HEK293 (cell line): ENCODE data around the gene GDA.

Experiments
- CTCF ChIP-seq: fragments of 450-650 bp; formaldehyde crosslinking; IDR thresholded peaks from 2 replicates; pipeline ENCODE4 v1.5.1; 2016; ENCODE audit warnings: missing biosample characterization, missing genetic modification characterization
- REPIN1 ChIP-seq: fragments of 450-650 bp; formaldehyde crosslinking; IDR thresholded peaks from 2 replicates; pipeline ENCODE4 v1.5.1; 2017; ENCODE audit warnings: missing biosample characterization, missing genetic modification characterization, low read depth
- SETDB1 ChIP-seq: IDR thresholded peaks from one replicate; pipeline ENCODE4 v1.6.1; 2017; ENCODE audit warnings: mild to moderate bottlenecking, low read length, moderate library complexity, mixed read lengths; ENCODE audit not compliant: insufficient read length
- SP7 ChIP-seq: fragments of 450-650 bp; formaldehyde crosslinking; IDR thresholded peaks from 2 replicates; pipeline ENCODE4 v1.5.1; 2016; ENCODE audit warnings: missing biosample characterization, missing genetic modification characterization
- YY1 ChIP-seq: fragments of 450-650 bp; formaldehyde crosslinking; IDR thresholded peaks from 2 replicates; pipeline ENCODE4 v1.5.1; 2018; ENCODE audit warnings: missing biosample characterization, missing genetic modification characterization
- ZBTB49 ChIP-seq: fragments of 450-650 bp; formaldehyde crosslinking; IDR thresholded peaks from 2 replicates; pipeline ENCODE4 v1.5.1; 2016; ENCODE audit warnings: missing biosample characterization, missing genetic modification characterization, low read depth
- ZNF266 ChIP-seq: fragments of 450-650 bp; formaldehyde crosslinking; IDR thresholded peaks from 2 replicates; pipeline ENCODE4 v1.5.1; 2016; ENCODE audit warnings: missing biosample characterization, missing genetic modification characterization, low read depth
- ZNF37A ChIP-seq: fragments of 450-650 bp; IDR thresholded peaks from 2 replicates; pipeline ENCODE4 v1.5.1; 2018; ENCODE audit warnings: missing biosample characterization, missing genetic modification characterization
- ZNF558 ChIP-seq: fragments of 450-650 bp; formaldehyde crosslinking; IDR thresholded peaks from 2 replicates; pipeline ENCODE4 v1.5.1; 2016; ENCODE audit warnings: missing biosample characterization, missing genetic modification characterization
- ZNF600 ChIP-seq: fragments of 450-650 bp; formaldehyde crosslinking; IDR thresholded peaks from 2 replicates; pipeline ENCODE4 v1.5.1; 2016; ENCODE audit warnings: missing biosample characterization, missing genetic modification characterization
- TF ChIP-seq, protein P1 (sequence below): sonication (generic); formaldehyde crosslinking; IDR thresholded peaks from 2 replicates; pipeline ENCODE4 v1.8.1; 2022; ENCODE audit warnings: mild to moderate bottlenecking, moderate library complexity, missing genetic modification reagents
- TF ChIP-seq, protein P2 (sequence below): fragments of 450-650 bp; formaldehyde crosslinking; IDR thresholded peaks from 2 replicates; pipeline ENCODE4 v1.5.1; 2016; ENCODE audit warnings: missing biosample characterization, missing genetic modification characterization

DNA sequence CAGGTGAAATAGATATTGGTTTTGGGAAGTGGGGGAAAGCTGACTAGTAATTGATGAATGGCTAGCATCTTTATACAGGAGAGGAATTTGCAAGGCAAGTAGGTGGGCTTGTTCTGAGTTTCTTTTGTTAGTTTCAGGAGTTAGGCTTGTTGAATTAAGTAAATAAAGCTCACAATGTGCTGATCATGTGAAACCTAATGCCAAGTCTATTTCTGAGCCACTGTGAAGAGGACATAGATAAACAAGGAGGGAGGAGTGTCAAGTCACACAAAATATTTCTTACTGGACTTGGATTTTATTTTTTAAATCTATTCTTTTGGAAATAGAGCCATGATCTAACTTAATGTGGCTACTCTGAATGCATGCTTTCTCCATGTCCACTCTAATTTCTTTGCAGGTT is 19.9 kb downstream of the GDA start:
- no peak for TF ChIP-seq ZNF600 (tag by site-specific recombination)
- no peak for TF ChIP-seq CTCF
- TF ChIP-seq ZNF37A (tag by site-specific recombination): no peak
- TF ChIP-seq ZNF266 (tag by site-specific recombination): no peak
- TF ChIP-seq, protein P1, sequence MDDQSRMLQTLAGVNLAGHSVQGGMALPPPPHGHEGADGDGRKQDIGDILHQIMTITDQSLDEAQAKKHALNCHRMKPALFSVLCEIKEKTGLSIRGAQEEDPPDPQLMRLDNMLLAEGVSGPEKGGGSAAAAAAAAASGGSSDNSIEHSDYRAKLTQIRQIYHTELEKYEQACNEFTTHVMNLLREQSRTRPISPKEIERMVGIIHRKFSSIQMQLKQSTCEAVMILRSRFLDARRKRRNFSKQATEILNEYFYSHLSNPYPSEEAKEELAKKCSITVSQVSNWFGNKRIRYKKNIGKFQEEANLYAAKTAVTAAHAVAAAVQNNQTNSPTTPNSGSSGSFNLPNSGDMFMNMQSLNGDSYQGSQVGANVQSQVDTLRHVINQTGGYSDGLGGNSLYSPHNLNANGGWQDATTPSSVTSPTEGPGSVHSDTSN (CRISPR knock-in tag): no peak
- TF ChIP-seq SP7 (tag by site-specific recombination): no peak
- TF ChIP-seq, protein P2, sequence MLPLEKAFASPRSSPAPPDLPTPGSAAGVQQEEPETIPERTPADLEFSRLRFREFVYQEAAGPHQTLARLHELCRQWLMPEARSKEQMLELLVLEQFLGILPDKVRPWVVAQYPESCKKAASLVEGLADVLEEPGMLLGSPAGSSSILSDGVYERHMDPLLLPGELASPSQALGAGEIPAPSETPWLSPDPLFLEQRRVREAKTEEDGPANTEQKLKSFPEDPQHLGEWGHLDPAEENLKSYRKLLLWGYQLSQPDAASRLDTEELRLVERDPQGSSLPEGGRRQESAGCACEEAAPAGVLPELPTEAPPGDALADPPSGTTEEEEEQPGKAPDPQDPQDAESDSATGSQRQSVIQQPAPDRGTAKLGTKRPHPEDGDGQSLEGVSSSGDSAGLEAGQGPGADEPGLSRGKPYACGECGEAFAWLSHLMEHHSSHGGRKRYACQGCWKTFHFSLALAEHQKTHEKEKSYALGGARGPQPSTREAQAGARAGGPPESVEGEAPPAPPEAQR: no peak
- no peak for TF ChIP-seq SETDB1
- no peak for TF ChIP-seq ZNF558
- no peak for TF ChIP-seq REPIN1 (tag by site-specific recombination)
- no peak for TF ChIP-seq ZBTB49 (tag by site-specific recombination)
- TF ChIP-seq YY1: no peak
